GM12892 (cell line): ENCODE measurements around the gene GMEB1.

Experiments used
- POLR2A ChIP-seq: IDR thresholded peaks from 2 replicates; pipeline ENCODE4 v1.6.1; 2011; ENCODE audit warnings: low read depth, low read length, control low read depth
- TAF1 ChIP-seq: IDR thresholded peaks from 2 replicates; pipeline ENCODE4 v1.6.1; 2011; ENCODE audit warnings: low read depth, mild to moderate bottlenecking, control low read depth, low read length, borderline replicate concordance

DNA sequence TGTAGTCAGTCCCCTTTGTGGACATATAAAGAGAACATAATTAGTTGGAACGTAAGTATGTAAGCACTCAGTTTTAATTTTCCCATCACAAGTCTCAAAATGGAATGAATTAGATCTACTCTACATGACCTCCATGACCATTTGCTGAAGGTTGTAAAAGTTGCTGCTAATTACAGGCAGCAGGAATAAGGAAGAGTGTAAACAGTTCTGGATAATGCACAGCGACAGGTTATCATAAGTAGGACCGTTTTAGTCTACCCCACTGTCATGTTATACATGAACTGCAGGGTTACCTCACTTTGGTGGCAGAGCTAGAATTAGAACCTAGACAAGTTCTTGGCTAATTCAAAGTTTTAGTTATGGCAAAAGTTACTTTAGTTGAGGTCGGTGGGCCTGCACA is 89.8 kb downstream of the GMEB1 start:
- TF ChIP-seq POLR2A (no peak), TAF1 (no peak)
